ENCODE data around the gene TRIM44.
"Not testable (repeated sequence)": the region's sequence is repeated elsewhere in the genome, so short reads cannot be mapped to it uniquely, and the experiment has no call there.

TRIM44 gene

GRCh38 chr11:35761899-35762298, 99.3 kb downstream of the TRIM44 start:
- DNase-seq = no peak

GRCh38 chr11:35763301-35763700, 100.7 kb downstream of the TRIM44 start:
- DNase-seq = no peak

GRCh38 chr11:35763765-35764164, 101.2 kb downstream of the TRIM44 start:
- DNase-seq = no peak

GRCh38 chr11:35764417-35764816, 101.8 kb downstream of the TRIM44 start:
- no peak for DNase-seq

GRCh38 chr11:35765211-35765610, 102.6 kb downstream of the TRIM44 start:
- DNase-seq = no peak

- DNase-seq = no peak
These were observed 104.1 kb downstream of the TRIM44 start for GRCh38 chr11:35766651-35767050.

- not testable (repeated sequence) for DNase-seq
These were observed 107.8 kb downstream of the TRIM44 start for GRCh38 chr11:35770425-35770824.

- DNase-seq = no peak
These were observed 109.1 kb downstream of the TRIM44 start for GRCh38 chr11:35771722-35772121.

- not testable (repeated sequence) for DNase-seq
These were observed 114.7 kb downstream of the TRIM44 start for GRCh38 chr11:35777241-35777640.

GRCh38 chr11:35778943-35779342, 116.4 kb downstream of the TRIM44 start:
- DNase-seq = not testable (repeated sequence)

- no peak for DNase-seq
These were observed 116.8 kb downstream of the TRIM44 start for GRCh38 chr11:35779409-35779808.

GRCh38 chr11:35780951-35781860, 118.6 kb downstream of the TRIM44 start:
- no peak for DNase-seq

- no peak for DNase-seq
These were observed 119.4 kb downstream of the TRIM44 start for GRCh38 chr11:35781861-35782470.

- no peak for DNase-seq
These were observed 121.2 kb downstream of the TRIM44 start for GRCh38 chr11:35783809-35784208.

- no peak for DNase-seq
These were observed 122.1 kb downstream of the TRIM44 start for GRCh38 chr11:35784699-35785098.

GRCh38 chr11:35785287-35786167, 123.0 kb downstream of the TRIM44 start:
- DNase-seq = no peak

- no peak for DNase-seq
These were observed 123.6 kb downstream of the TRIM44 start for GRCh38 chr11:35786188-35786587.

GRCh38 chr11:35787013-35787504, 124.5 kb downstream of the TRIM44 start:
- no peak for DNase-seq

- no peak for DNase-seq
These were observed 125.1 kb downstream of the TRIM44 start for GRCh38 chr11:35787626-35788025.

- peak; percentile 74 to 81 for DNase-seq
These were observed 128.7 kb downstream of the TRIM44 start for GRCh38 chr11:35791088-35791958.

- no peak for DNase-seq
These were observed 129.7 kb downstream of the TRIM44 start for GRCh38 chr11:35792148-35792845.
